PFSK-1 (cell line): Measurements from ENCODE around the gene FLOT1.
A peak's percentile ranks its signal among the peaks of the same experiment; 100 is the strongest.

ENCODE experiments used
- POLR2AphosphoS5 ChIP-seq: IDR thresholded peaks from 2 replicates; pipeline ENCODE4 v1.6.1; 2012; ENCODE audit warnings: low read depth, mild to moderate bottlenecking, control low read depth, low read length, moderate library complexity
- SIN3A ChIP-seq: IDR thresholded peaks from 2 replicates; pipeline ENCODE4 v1.6.1; 2012; ENCODE audit warnings: mild to moderate bottlenecking, low read length, moderate library complexity, borderline replicate concordance; ENCODE audit not compliant: insufficient read depth
- TF ChIP-seq, protein P1 (sequence below), 2 experiments: IDR thresholded peaks; 2 replicates each; pipeline versions ENCODE4 v1.6.1 to v1.8.0; 2011 to 2012; ENCODE audit warnings: low read depth in 2 of 2, low read length in 2 of 2, control low read depth in 1 of 2, inconsistent platforms in 1 of 2, mild to moderate bottlenecking in 1 of 2, moderate library complexity in 1 of 2; ENCODE audit not compliant: insufficient read depth in 1 of 2

- TF ChIP-seq POLR2AphosphoS5 (peak; percentile 73), SIN3A (peak; percentile 93; the same call in 1 of the 2 replicates)
- TF ChIP-seq, protein P1, sequence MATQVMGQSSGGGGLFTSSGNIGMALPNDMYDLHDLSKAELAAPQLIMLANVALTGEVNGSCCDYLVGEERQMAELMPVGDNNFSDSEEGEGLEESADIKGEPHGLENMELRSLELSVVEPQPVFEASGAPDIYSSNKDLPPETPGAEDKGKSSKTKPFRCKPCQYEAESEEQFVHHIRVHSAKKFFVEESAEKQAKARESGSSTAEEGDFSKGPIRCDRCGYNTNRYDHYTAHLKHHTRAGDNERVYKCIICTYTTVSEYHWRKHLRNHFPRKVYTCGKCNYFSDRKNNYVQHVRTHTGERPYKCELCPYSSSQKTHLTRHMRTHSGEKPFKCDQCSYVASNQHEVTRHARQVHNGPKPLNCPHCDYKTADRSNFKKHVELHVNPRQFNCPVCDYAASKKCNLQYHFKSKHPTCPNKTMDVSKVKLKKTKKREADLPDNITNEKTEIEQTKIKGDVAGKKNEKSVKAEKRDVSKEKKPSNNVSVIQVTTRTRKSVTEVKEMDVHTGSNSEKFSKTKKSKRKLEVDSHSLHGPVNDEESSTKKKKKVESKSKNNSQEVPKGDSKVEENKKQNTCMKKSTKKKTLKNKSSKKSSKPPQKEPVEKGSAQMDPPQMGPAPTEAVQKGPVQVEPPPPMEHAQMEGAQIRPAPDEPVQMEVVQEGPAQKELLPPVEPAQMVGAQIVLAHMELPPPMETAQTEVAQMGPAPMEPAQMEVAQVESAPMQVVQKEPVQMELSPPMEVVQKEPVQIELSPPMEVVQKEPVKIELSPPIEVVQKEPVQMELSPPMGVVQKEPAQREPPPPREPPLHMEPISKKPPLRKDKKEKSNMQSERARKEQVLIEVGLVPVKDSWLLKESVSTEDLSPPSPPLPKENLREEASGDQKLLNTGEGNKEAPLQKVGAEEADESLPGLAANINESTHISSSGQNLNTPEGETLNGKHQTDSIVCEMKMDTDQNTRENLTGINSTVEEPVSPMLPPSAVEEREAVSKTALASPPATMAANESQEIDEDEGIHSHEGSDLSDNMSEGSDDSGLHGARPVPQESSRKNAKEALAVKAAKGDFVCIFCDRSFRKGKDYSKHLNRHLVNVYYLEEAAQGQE (IDR thresholded peaks at IDR 0.05; ENCODE audit: insufficient read depth in 1 of 2, low read depth in 2 of 2, low read length in 2 of 2) = no peak
These were observed 51.9 kb downstream of the FLOT1 start, which contains the start of gene NRM for GRCh38 chr6:30690403-30691207.
